Liver (tissue), 3 donors: Measurements from ENCODE around the gene ETS2.

Source experiments
- EGR1 ChIP-seq, 2 donors: IDR thresholded peaks; 2 replicates each; pipeline ENCODE4 v1.6.1; 2016 to 2018; ENCODE audit warnings: antibody characterized with exemption in 2 of 2, low read depth in 2 of 2
- FOXA1 ChIP-seq: IDR thresholded peaks from 2 replicates; pipeline ENCODE4 v1.6.1; 2016; ENCODE audit warnings: antibody characterized with exemption
- GABPA ChIP-seq, 2 donors: IDR thresholded peaks in 1 of 2; conservative IDR thresholded peaks in 1 of 2; 2 replicates each; pipeline ENCODE4 v1.6.1; 2016; ENCODE audit warnings: antibody characterized with exemption in 2 of 2, mild to moderate bottlenecking in 1 of 2, moderate library complexity in 1 of 2
- JUND ChIP-seq, 2 donors: IDR thresholded peaks; 2 replicates each; pipeline ENCODE4 v1.6.1; 2016; ENCODE audit warnings: antibody characterized with exemption in 2 of 2
- MAX ChIP-seq: IDR thresholded peaks from 2 replicates; pipeline ENCODE4 v1.6.1; 2016; ENCODE audit warnings: antibody characterized with exemption
- RAD21 ChIP-seq, 2 donors: IDR thresholded peaks; 2 replicates each; pipeline ENCODE4 v1.6.1; 2016; ENCODE audit warnings: antibody characterized with exemption in 2 of 2, mild to moderate bottlenecking in 2 of 2
- RXRA ChIP-seq, 2 donors: IDR thresholded peaks; 2 replicates each; pipeline ENCODE4 v1.6.1; 2017 to 2018; ENCODE audit warnings: antibody characterized with exemption in 2 of 2, mild to moderate bottlenecking in 1 of 2
- SP1 ChIP-seq: IDR thresholded peaks from 2 replicates; pipeline ENCODE4 v1.6.1; 2018; ENCODE audit warnings: antibody characterized with exemption, mild to moderate bottlenecking
- TAF1 ChIP-seq: conservative IDR thresholded peaks from 2 replicates; pipeline ENCODE4 v1.6.1; 2016; ENCODE audit warnings: antibody characterized with exemption, mild to moderate bottlenecking
- YY1 ChIP-seq: IDR thresholded peaks from 2 replicates; pipeline ENCODE4 v1.6.1; 2016; ENCODE audit warnings: antibody characterized with exemption, mild to moderate bottlenecking
- TF ChIP-seq, protein P1 (sequence below): fragments of 150-350 bp; IDR thresholded peaks from 2 replicates; pipeline ENCODE4 v1.5.1; 2017; ENCODE audit warnings: improper control_type of control experiment, low read depth, low read length; ENCODE audit not compliant: missing input control
- TF ChIP-seq, protein P2 (sequence below): IDR thresholded peaks from 2 replicates; pipeline ENCODE4 v1.6.1; 2016; ENCODE audit warnings: antibody characterized with exemption, mild to moderate bottlenecking
- TF ChIP-seq, protein P3 (sequence below): IDR thresholded peaks from 2 replicates; pipeline ENCODE4 v1.6.1; 2016; ENCODE audit warnings: antibody characterized with exemption
- TF ChIP-seq, protein P4 (sequence below): IDR thresholded peaks from 2 replicates; pipeline ENCODE4 v1.6.1; 2016; ENCODE audit warnings: antibody characterized with exemption
- donor health status: healthy.
- donor health status: healthy.

DNA sequence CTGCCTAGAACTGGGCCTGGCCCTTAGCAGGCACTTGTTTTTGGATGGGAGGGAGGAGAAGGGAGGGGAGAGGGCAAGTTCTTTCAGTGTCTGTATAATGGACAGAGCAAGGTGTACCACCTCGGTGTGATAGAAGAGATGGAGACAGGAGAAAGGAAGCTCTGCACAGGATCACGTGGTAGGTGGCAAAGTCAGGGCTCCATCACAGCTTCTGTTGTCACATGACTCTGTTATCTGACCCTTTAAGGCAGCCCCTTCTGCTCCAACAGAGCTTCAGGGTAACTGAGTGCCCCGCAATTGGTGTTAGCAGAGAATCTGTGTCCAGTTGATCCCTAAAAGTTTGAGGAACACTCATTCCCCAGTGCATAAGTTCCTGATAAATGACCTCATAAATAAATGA lies 16.5 kb upstream of the ETS2 start:
- TF ChIP-seq, protein P1, sequence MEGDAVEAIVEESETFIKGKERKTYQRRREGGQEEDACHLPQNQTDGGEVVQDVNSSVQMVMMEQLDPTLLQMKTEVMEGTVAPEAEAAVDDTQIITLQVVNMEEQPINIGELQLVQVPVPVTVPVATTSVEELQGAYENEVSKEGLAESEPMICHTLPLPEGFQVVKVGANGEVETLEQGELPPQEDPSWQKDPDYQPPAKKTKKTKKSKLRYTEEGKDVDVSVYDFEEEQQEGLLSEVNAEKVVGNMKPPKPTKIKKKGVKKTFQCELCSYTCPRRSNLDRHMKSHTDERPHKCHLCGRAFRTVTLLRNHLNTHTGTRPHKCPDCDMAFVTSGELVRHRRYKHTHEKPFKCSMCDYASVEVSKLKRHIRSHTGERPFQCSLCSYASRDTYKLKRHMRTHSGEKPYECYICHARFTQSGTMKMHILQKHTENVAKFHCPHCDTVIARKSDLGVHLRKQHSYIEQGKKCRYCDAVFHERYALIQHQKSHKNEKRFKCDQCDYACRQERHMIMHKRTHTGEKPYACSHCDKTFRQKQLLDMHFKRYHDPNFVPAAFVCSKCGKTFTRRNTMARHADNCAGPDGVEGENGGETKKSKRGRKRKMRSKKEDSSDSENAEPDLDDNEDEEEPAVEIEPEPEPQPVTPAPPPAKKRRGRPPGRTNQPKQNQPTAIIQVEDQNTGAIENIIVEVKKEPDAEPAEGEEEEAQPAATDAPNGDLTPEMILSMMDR, result no peak
- TF ChIP-seq MAX (no peak), RAD21 (IDR thresholded peaks at IDR 0.05) (no peak), JUND (IDR thresholded peaks at IDR 0.05) (no peak), RXRA (IDR thresholded peaks at IDR 0.05) (no peak), FOXA1 (no peak), GABPA (IDR thresholded peaks at IDR 0.05 in 1 of 2, conservative IDR thresholded peaks at IDR 0.05 in 1 of 2) (no peak), EGR1 (IDR thresholded peaks at IDR 0.05; ENCODE audit: low read depth in 2 of 2) (no peak), TAF1 (no peak), SP1 (no peak), YY1 (no peak)
- TF ChIP-seq, protein P2, sequence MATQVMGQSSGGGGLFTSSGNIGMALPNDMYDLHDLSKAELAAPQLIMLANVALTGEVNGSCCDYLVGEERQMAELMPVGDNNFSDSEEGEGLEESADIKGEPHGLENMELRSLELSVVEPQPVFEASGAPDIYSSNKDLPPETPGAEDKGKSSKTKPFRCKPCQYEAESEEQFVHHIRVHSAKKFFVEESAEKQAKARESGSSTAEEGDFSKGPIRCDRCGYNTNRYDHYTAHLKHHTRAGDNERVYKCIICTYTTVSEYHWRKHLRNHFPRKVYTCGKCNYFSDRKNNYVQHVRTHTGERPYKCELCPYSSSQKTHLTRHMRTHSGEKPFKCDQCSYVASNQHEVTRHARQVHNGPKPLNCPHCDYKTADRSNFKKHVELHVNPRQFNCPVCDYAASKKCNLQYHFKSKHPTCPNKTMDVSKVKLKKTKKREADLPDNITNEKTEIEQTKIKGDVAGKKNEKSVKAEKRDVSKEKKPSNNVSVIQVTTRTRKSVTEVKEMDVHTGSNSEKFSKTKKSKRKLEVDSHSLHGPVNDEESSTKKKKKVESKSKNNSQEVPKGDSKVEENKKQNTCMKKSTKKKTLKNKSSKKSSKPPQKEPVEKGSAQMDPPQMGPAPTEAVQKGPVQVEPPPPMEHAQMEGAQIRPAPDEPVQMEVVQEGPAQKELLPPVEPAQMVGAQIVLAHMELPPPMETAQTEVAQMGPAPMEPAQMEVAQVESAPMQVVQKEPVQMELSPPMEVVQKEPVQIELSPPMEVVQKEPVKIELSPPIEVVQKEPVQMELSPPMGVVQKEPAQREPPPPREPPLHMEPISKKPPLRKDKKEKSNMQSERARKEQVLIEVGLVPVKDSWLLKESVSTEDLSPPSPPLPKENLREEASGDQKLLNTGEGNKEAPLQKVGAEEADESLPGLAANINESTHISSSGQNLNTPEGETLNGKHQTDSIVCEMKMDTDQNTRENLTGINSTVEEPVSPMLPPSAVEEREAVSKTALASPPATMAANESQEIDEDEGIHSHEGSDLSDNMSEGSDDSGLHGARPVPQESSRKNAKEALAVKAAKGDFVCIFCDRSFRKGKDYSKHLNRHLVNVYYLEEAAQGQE, result no peak
- TF ChIP-seq, protein P3, sequence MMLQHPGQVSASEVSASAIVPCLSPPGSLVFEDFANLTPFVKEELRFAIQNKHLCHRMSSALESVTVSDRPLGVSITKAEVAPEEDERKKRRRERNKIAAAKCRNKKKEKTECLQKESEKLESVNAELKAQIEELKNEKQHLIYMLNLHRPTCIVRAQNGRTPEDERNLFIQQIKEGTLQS, result no peak
- TF ChIP-seq, protein P4, sequence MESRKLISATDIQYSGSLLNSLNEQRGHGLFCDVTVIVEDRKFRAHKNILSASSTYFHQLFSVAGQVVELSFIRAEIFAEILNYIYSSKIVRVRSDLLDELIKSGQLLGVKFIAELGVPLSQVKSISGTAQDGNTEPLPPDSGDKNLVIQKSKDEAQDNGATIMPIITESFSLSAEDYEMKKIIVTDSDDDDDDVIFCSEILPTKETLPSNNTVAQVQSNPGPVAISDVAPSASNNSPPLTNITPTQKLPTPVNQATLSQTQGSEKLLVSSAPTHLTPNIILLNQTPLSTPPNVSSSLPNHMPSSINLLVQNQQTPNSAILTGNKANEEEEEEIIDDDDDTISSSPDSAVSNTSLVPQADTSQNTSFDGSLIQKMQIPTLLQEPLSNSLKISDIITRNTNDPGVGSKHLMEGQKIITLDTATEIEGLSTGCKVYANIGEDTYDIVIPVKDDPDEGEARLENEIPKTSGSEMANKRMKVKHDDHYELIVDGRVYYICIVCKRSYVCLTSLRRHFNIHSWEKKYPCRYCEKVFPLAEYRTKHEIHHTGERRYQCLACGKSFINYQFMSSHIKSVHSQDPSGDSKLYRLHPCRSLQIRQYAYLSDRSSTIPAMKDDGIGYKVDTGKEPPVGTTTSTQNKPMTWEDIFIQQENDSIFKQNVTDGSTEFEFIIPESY, result no peak
